BLaER1 treated with 17β-estradiol and CSF1 and Interleukin-3, amounts not matched to agents 10 nM and 100 nM (cell line): Measurements from ENCODE around the gene FARP1.
A peak's percentile ranks its signal among the peaks of the same experiment; 100 is the strongest.

ENCODE experiments used
- H3K27ac ChIP-seq, 11 experiments: shearing (Covaris generic); formaldehyde crosslinking; 2 replicates each; pipeline ENCODE4 v1.8.1; 2022
- H3K27me3 ChIP-seq, 11 experiments: shearing (Covaris generic); formaldehyde crosslinking; 2 replicates each; pipeline ENCODE4 v1.8.1; 2022
- H3K36me3 ChIP-seq, 11 experiments: shearing (Covaris generic); formaldehyde crosslinking; 2 replicates each; pipeline ENCODE4 v1.8.1; 2022
- H3K4me1 ChIP-seq, 10 experiments: shearing (Covaris generic); formaldehyde crosslinking; 2 replicates each; pipeline ENCODE4 v1.8.1; 2022
- H3K4me2 ChIP-seq, 11 experiments: shearing (Covaris generic); formaldehyde crosslinking; 2 replicates each; pipeline ENCODE4 v1.8.1; 2022
- H3K4me3 ChIP-seq, 10 experiments: shearing (Covaris generic); formaldehyde crosslinking; 2 replicates each; pipeline ENCODE4 v1.8.1; 2022
- H3K9ac ChIP-seq, 11 experiments: shearing (Covaris generic); formaldehyde crosslinking; 2 replicates each; pipeline ENCODE4 v1.8.1; 2022
- H3K9me3 ChIP-seq, 11 experiments: shearing (Covaris generic); formaldehyde crosslinking; replicated peaks in 1 of 11; 2 replicates each; pipeline ENCODE4 v1.8.1; 2022
- H4K20me1 ChIP-seq, 11 experiments: shearing (Covaris generic); formaldehyde crosslinking; 2 replicates each; pipeline ENCODE4 v1.8.1; 2022
- Cebpa-rat ChIP-seq, 11 experiments: shearing (Covaris generic); IDR thresholded peaks; 2 replicates each; pipeline ENCODE4 v1.8.1; 2022

The FARP1 gene

DNA sequence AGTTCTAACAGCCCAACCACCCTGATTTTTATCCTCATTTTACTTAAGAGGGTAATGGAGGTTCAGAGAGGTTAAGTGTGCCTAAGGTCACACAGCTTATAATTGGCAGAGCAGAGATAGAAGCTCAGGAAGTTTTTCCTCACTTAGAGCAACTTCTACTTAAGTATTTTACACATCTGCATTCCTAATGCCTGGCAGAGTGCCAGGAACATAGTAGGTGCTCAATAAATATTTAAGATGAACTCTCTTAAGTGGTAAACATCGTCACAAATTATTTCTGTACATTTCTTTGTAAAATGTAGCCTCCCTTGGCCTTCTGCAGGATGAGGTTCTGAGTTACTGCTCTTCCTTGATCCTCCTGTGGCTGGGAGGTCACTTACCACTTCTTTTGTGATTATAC is 14.7 kb downstream of the FARP1 start:
- peaks cover 5 to 48% (median 14%) of the 10 kb centered on the region in 11 experiments; a peak in 16 of 22 replicates for H3K36me3 ChIP-seq
- H3K27ac ChIP-seq, result no peak overlapping the region
- no peak for TF ChIP-seq Cebpa-rat (IDR thresholded peaks at IDR 0.05)
- no peak overlapping the region for H3K9ac ChIP-seq
- H3K4me3 ChIP-seq, result no peak overlapping the region
- no peaks in the 10 kb centered on the region for H3K27me3 ChIP-seq
- H3K9me3 ChIP-seq, result peaks cover 0 to 8% (median 2%) of the 10 kb centered on the region in 11 experiments; a peak in 7 of 22 replicates
- H4K20me1 ChIP-seq, result peaks cover 0 to 90% (median 0%) of the 10 kb centered on the region in 11 experiments; a peak in 7 of 22 replicates
- peaks cover 8 to 13% (median 10%) of the 10 kb centered on the region in 10 experiments; a peak in 14 of 20 replicates for H3K4me1 ChIP-seq
- peak overlapping the region in 5 of 11 experiments; percentile 13 to 54 (median 41); a peak in 6 of 22 replicates for H3K4me2 ChIP-seq

DNA sequence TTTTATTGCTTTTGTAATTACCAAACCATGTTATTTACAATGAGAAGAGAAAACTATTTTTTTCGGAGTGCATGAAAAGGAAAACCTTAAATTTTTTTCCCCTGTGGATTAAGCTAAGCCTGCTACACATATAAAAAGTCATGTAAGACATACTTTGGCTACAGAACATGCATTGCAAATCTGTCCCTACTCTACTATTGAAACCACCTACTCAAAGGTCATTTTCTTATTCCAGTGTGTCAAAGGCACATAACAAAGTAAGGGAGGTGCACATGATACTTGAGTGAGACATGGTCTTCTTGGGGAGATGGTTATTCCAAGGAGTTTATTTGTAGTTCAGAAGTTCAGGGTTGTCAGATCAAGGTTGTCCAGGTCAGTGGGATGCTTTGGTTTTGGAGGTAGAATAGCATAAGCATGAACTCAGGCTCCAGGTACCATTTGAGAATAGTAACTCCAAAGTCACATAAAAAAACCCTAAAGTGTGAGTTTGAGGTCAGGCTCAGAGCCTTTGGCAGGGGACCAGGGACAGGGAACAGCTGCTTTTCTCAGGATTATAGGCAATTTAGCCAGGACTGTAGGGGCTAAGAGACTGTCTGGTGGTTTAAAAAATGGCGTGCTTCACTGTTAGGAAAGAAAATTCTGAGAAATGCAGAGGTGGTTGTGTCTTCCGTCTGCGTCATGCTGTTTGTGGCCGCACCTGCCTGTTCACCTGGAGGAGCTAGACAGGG is 15.4 kb downstream of the FARP1 start:
- Histone ChIP-seq H3K9ac (no peak overlapping the region), H3K4me3 (no peak overlapping the region), H3K4me1 (peaks cover 8 to 13% (median 10%) of the 10 kb centered on the region in 10 experiments; a peak in 14 of 20 replicates), H3K4me2 (no peak overlapping the region), H4K20me1 (peaks cover 0 to 93% (median 0%) of the 10 kb centered on the region in 11 experiments; a peak in 7 of 22 replicates), H3K36me3 (peaks cover 5 to 55% (median 21%) of the 10 kb centered on the region in 11 experiments; a peak in 17 of 22 replicates), H3K9me3 (peaks cover 0 to 9% (median 5%) of the 10 kb centered on the region in 11 experiments; a peak in 7 of 22 replicates), H3K27ac (no peak overlapping the region), H3K27me3 (no peaks in the 10 kb centered on the region)
- TF ChIP-seq Cebpa-rat (IDR thresholded peaks at IDR 0.05), result no peak

DNA sequence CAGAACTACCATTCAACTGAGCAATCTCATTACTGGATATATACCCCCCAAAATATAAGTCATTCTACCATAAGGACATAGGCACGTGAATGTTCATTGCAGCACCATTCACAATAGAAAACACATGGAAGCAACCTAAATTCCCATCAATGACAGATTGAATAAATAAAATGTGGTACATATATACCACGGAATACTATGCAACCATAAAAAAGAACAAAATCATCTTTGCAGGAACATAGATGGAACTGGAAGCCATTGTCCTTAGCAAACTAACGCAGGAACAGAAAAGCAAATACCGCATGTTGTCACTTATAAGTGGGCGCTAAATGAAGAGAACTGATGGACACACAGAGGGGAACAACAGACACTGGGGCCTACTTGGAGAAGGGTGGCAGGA is 20.0 kb downstream of the FARP1 start:
- H3K9ac ChIP-seq, result no peak overlapping the region
- H4K20me1 ChIP-seq, result peaks cover 0 to 83% (median 0%) of the 10 kb centered on the region in 11 experiments; a peak in 5 of 22 replicates
- no peak overlapping the region for H3K4me3 ChIP-seq
- no peak overlapping the region for H3K27ac ChIP-seq
- no peak overlapping the region for H3K4me2 ChIP-seq
- peaks cover 0 to 41% (median 11%) of the 10 kb centered on the region in 11 experiments; a peak in 15 of 22 replicates for H3K36me3 ChIP-seq
- H3K27me3 ChIP-seq, result no peaks in the 10 kb centered on the region
- no peaks in the 10 kb centered on the region for H3K4me1 ChIP-seq
- TF ChIP-seq Cebpa-rat (IDR thresholded peaks at IDR 0.05), result no peak
- peaks cover 0 to 9% (median 5%) of the 10 kb centered on the region in 11 experiments; a peak in 7 of 22 replicates for H3K9me3 ChIP-seq

DNA sequence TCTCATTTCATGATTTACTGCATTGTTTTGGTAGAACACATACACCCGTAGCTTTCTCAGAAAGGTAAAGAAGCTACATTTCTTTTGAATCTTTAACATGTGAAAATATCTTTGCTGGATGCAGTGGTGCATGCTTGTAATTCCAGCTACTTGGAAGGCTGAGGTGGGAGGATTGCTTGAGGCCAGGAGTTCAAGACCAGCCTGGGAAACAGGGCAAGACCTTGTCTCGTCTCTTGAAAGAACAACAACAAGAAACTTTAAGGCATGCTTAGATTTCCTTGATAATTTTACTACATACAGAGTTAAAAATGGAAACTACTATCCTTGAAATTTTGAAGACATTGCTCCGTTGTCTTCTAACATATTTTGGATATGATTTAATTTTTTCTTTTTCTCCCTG is 26.4 kb downstream of the FARP1 start:
- Histone ChIP-seq H3K36me3 (peaks cover 0 to 16% (median 0%) of the 10 kb centered on the region in 11 experiments; a peak in 4 of 22 replicates), H3K9me3 (no peaks in the 10 kb centered on the region; a peak in 1 of 22 replicates), H3K4me1 (peaks cover 22 to 38% (median 28%) of the 10 kb centered on the region in 10 experiments), H3K9ac (no peak overlapping the region), H3K4me2 (no peak overlapping the region), H3K4me3 (no peak overlapping the region), H4K20me1 (peaks cover 0 to 61% (median 0%) of the 10 kb centered on the region in 11 experiments; a peak in 8 of 22 replicates), H3K27ac (no peak overlapping the region), H3K27me3 (no peaks in the 10 kb centered on the region)
- no peak for TF ChIP-seq Cebpa-rat (IDR thresholded peaks at IDR 0.05)

DNA sequence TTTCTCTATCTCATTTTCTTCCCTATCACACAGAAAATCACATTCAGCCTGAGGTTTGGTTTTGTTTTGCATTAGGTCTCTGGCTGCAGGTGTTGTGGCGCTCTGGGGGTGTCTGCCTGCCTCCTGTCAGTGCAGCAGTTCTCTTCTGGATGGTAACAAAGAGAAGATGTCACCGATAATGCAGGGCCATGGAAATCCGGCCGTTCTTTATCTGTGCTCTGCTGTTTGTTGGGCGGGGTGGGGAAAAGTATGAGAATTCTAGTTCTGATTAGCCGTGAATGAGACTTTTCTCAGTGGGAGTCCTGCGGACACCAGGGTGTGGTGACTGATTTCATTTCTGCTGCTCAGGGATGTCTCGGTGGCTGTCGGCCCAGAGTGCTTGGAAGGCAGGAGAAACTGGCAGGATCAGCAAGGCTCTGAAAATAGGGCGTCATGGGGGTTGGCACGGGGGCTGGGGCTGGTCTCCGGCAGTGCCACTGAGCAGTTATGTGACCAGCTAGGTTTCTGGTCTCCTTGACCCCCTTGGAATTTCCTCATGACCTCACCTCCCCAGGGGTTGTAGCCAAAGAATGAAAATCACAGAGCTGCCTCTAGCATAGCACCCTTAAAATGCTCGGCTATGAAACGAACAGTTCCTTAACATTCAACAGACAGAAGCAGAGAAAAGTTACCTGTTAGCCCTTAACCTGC is 29.2 kb downstream of the FARP1 start:
- H3K9ac ChIP-seq, result peak overlapping the region in 3 of 11 experiments; percentile 25 to 47 (median 39); a peak in 2 of 22 replicates
- no peak for TF ChIP-seq Cebpa-rat (IDR thresholded peaks at IDR 0.05)
- peaks cover 0 to 47% (median 0%) of the 10 kb centered on the region in 11 experiments; a peak in 8 of 22 replicates for H4K20me1 ChIP-seq
- H3K4me2 ChIP-seq, result peak overlapping the region; percentile 9 to 72 (median 37); a peak in 20 of 22 replicates
- no peak overlapping the region for H3K4me3 ChIP-seq
- H3K36me3 ChIP-seq, result peaks cover 7 to 17% (median 13%) of the 10 kb centered on the region in 11 experiments
- no peaks in the 10 kb centered on the region for H3K27me3 ChIP-seq
- H3K9me3 ChIP-seq, result peaks cover 10 to 15% (median 13%) of the 10 kb centered on the region in 11 experiments; a peak in 21 of 22 replicates
- peaks cover 22 to 42% (median 31%) of the 10 kb centered on the region in 10 experiments for H3K4me1 ChIP-seq
- H3K27ac ChIP-seq, result peak overlapping the region in 3 of 11 experiments; percentile 22 to 53 (median 45); a peak in 5 of 22 replicates

DNA sequence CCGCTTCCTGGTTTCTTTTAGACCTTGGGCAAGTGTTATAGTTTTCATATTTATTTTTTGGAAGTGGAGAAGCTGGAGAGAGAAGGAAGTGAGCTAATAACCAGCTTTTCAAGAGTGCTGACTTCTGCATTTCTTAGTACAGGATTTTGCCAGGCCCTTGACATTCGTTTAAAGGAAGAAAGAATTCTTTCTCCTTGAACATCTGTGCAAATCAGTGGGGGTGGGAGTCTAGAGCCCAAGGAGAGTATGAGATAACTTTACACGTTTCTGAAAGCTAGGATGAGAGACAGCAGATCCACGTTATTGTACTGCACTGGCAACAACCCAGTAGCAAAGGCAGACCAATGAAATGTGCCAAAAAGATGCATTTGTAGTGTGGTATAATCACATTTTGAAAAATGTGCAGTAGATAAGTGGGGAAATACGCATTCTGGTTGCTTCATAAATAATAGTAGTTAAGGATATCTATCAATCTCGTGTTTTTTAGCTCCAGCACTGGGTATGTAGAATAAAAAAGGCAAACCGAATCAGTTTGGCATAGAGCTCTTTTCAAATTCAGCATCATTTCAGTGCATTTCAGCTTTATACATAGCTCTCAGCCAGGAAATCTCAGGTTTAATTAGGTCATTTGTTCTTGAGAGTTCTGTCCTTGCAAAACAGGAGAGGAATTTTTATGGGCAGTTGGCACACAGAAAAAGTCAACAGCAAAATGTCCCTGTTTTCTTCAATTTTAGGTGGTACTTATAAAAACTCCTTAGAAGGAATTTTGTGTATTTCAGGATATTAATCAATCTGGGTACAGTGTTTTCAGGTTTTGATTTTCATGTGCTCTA is 29.9 kb downstream of the FARP1 start:
- peaks cover 22 to 42% (median 31%) of the 10 kb centered on the region in 10 experiments for H3K4me1 ChIP-seq
- H3K4me2 ChIP-seq, result peak overlapping the region; percentile 16 to 72 (median 38); a peak in 21 of 22 replicates
- H3K9me3 ChIP-seq, result peaks cover 12 to 22% (median 18%) of the 10 kb centered on the region in 11 experiments; a peak in 21 of 22 replicates
- H3K27ac ChIP-seq, result peak overlapping the region in 3 of 11 experiments; percentile 22 to 53 (median 45); a peak in 4 of 22 replicates
- H4K20me1 ChIP-seq, result peaks cover 0 to 45% (median 0%) of the 10 kb centered on the region in 11 experiments; a peak in 8 of 22 replicates
- TF ChIP-seq Cebpa-rat (IDR thresholded peaks at IDR 0.05), result no peak
- peak overlapping the region in 2 of 11 experiments; percentile 25 to 47; a peak in 3 of 22 replicates for H3K9ac ChIP-seq
- no peak overlapping the region for H3K4me3 ChIP-seq
- no peaks in the 10 kb centered on the region for H3K27me3 ChIP-seq
- peaks cover 12 to 22% (median 18%) of the 10 kb centered on the region in 11 experiments for H3K36me3 ChIP-seq

DNA sequence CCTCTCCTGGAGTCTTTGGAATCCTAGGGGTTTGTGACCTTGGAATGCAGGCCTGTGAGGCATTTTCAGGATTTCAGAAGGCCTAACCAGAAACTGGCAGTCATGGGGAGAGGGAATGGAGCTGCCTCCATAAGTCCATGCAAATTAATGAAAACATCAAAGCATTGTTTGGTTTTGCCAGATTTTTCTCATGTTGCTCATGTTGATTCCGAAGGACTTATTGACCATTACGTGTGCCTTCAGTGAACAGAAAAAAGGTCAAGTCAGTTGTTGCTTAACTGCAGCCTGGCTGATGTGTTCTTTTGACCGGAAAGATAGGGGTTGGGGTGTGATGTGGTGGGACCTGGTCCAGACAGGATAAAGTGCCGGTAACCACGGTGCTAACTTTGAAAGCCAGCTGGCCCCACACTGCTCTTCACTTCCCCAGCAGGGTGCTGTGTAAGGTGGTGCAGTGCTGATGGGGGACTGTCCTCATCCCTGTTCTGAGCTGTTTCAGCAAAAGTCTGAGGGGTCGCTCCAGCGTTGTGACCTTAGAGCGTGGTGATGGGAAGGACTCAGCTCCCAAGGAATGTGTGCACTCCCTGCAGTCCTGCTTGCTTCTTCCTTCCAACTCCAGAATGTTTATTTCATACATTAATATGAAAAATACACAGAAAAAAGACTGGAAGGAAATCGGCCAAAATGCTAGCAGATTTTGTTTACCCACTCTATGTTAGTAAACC is 30.7 kb downstream of the FARP1 start:
- Histone ChIP-seq H3K9ac (peak overlapping the region in 1 of 11 experiments; percentile 47; a peak in 1 of 22 replicates), H3K4me2 (peak overlapping the region; percentile 16 to 72 (median 38); a peak in 19 of 22 replicates), H3K27me3 (no peaks in the 10 kb centered on the region), H3K27ac (no peak overlapping the region), H3K4me1 (peaks cover 22 to 42% (median 27%) of the 10 kb centered on the region in 10 experiments), H3K36me3 (peaks cover 15 to 30% (median 20%) of the 10 kb centered on the region in 11 experiments), H3K9me3 (peaks cover 12 to 30% (median 25%) of the 10 kb centered on the region in 11 experiments; a peak in 21 of 22 replicates), H3K4me3 (no peak overlapping the region), H4K20me1 (peaks cover 0 to 40% (median 0%) of the 10 kb centered on the region in 11 experiments; a peak in 8 of 22 replicates)
- no peak for TF ChIP-seq Cebpa-rat (IDR thresholded peaks at IDR 0.05)
